Measurements from ENCODE around the gene EFNA5. TPM values are rescaled to one million over a fixed set of nuclear protein-coding genes. Genes with fewer than 3 reads are reported as not detected.

Gene EFNA5
- total and polyA plus RNA-seq, 10 of the 15 experiments (the other 5 are each of a cell fraction or from before 2014, with no cell fraction given): 0.19 to 12.6 (median 3.9) TPM

- TF ChIP-seq CTCF (IDR thresholded peaks at IDR 0.05 in 2 of 3, conservative IDR thresholded peaks at IDR 0.05 in 1 of 3; ENCODE audit: control insufficient read depth in 2 of 3, extremely low read depth in 1 of 3, insufficient read depth in 1 of 3, low read depth in 3 of 3, low read length in 3 of 3): no peak
- no peak for TF ChIP-seq EGR1 (IDR thresholded peaks at IDR 0.05; ENCODE audit: borderline replicate concordance in 1 of 2, low read depth in 2 of 2, low read length in 2 of 2)
- 0 out of 2 replicates have a peak, but pooled peaks have one; percentile 25 for TF ChIP-seq NBN (IDR thresholded peaks at IDR 0.05)
- TF ChIP-seq IRF5 (IDR thresholded peaks at IDR 0.05; ENCODE audit: borderline replicate concordance): no peak
- TF ChIP-seq RAD21 (IDR thresholded peaks at IDR 0.05; ENCODE audit: insufficient read depth, low read depth, low read length): no peak
Observed at GRCh38 chr5:107428303-107428813, 242.4 kb downstream of the EFNA5 start (continued).

GRCh38 chr5:107426872-107427271 is 243.9 kb downstream of the EFNA5 start:
- H3K9ac ChIP-seq (ENCODE audit: control insufficient read depth, insufficient read depth, low read length): no peak overlapping the region
- FAIRE-seq: no peak
- no peak overlapping the region for H3K4me3 ChIP-seq
- no peak for TF ChIP-seq SMAD5 (IDR thresholded peaks at IDR 0.05; ENCODE audit: low read depth)
- TF ChIP-seq HDAC2 (IDR thresholded peaks at IDR 0.05): no peak
- no peak for TF ChIP-seq RBBP5 (conservative IDR thresholded peaks at IDR 0.05)
- TF ChIP-seq RFX5 (IDR thresholded peaks at IDR 0.05; ENCODE audit: low read depth, low read length): no peak
- no peak for TF ChIP-seq NFIC (IDR thresholded peaks at IDR 0.05; ENCODE audit: low read depth, low read length)
- TF ChIP-seq SKIL (IDR thresholded peaks at IDR 0.05; ENCODE audit: low read depth, poor library complexity, severe bottlenecking): no peak
- TF ChIP-seq SMC3 (IDR thresholded peaks at IDR 0.05; ENCODE audit: borderline replicate concordance, low read length): no peak
- 62% methylated on average over 6 of the region's 6 CpGs for WGBS (ENCODE audit: insufficient coverage, insufficient replicate concordance, low lambda C conversion rate, missing lambda C conversion rate)
- no peak overlapping the region for H3K4me2 ChIP-seq (ENCODE audit: control insufficient read depth, insufficient read depth)
- peaks cover 2% of the 10 kb centered on the region for H3K79me2 ChIP-seq (ENCODE audit: control insufficient read depth, insufficient read depth, low read length)
- ChIA-PET CTCF (interaction anchor here (1.1 to 2.1 kb wide), 6 partner anchors 10 to 145 kb away, joined by 3 to 8 read pairs (median 4); no protein-coding TSS in a partner anchor), POLR2A (interaction anchor here (0.8 to 1.3 kb wide), 5 partner anchors 12 to 50 kb away, joined by 3 to 4 read pairs (median 3); no protein-coding TSS in a partner anchor), SMC1A (ENCODE audit: uncharacterized antibody, unreplicated experiment) (interaction anchor here (0.7 to 2.0 kb wide), 11 partner anchors 10 to 146 kb away, joined by 3 to 12 read pairs (median 5); no protein-coding TSS in a partner anchor), RAD21 (ENCODE audit: unreplicated experiment) (interaction anchor here (0.9 to 1.4 kb wide), 5 partner anchors 23 to 144 kb away, joined by 3 to 5 read pairs (median 4); no protein-coding TSS in a partner anchor)
- BruUV-seq (replicated peaks): no TSS peak
- no peaks in the 10 kb centered on the region for H4K20me1 ChIP-seq (ENCODE audit: control insufficient read depth, insufficient read depth)
- ATAC-seq: no peak
- intact Hi-C loops (cut with micrococcal nuclease; ENCODE audit: unreplicated experiment): no loop called here
- no peaks in the 10 kb centered on the region for H3K4me1 ChIP-seq (ENCODE audit: control insufficient read depth, insufficient read depth, low read length)
- no peak overlapping the region for H2AFZ ChIP-seq (ENCODE audit: control insufficient read depth, low read depth, low read length)
- no peaks in the 10 kb centered on the region; the same call in 2 of the 3 replicates for H3K9me3 ChIP-seq (replicated peaks; ENCODE audit: control insufficient read depth, insufficient read depth, low read length)
- no peak overlapping the region for H3K27ac ChIP-seq (ENCODE audit: control insufficient read depth, insufficient read depth)
- no peaks in the 10 kb centered on the region; a peak in 1 of 4 replicates for H3K27me3 ChIP-seq (replicated peaks in 1 of 2; ENCODE audit: control insufficient read depth in 2 of 2, insufficient read depth in 2 of 2, low read length in 1 of 2)
- no peak for DNase-seq (ENCODE audit: low read depth, low spot score)
- in situ Hi-C loops (cut with MboI): no loop called here
- no peaks in the 10 kb centered on the region for H3K36me3 ChIP-seq (ENCODE audit: control insufficient read depth in 2 of 2, insufficient read depth in 2 of 2, low read length in 1 of 2)
